ENCODE results near the gene ZNF610. TPM values are rescaled to one million over a fixed set of nuclear protein-coding genes. Genes with fewer than 3 reads are reported as not detected.
A peak's percentile ranks its signal among the peaks of the same experiment; 100 is the strongest.

Gene ZNF610
- total RNA-seq, 1 donor from 2014 or later, result 0.98 TPM

GRCh38 chr19:52391135-52391534 is 55.1 kb downstream of the ZNF610 start:
- intact Hi-C loops (cut with DNase I), result no loop called here
- TF ChIP-seq, protein P1, sequence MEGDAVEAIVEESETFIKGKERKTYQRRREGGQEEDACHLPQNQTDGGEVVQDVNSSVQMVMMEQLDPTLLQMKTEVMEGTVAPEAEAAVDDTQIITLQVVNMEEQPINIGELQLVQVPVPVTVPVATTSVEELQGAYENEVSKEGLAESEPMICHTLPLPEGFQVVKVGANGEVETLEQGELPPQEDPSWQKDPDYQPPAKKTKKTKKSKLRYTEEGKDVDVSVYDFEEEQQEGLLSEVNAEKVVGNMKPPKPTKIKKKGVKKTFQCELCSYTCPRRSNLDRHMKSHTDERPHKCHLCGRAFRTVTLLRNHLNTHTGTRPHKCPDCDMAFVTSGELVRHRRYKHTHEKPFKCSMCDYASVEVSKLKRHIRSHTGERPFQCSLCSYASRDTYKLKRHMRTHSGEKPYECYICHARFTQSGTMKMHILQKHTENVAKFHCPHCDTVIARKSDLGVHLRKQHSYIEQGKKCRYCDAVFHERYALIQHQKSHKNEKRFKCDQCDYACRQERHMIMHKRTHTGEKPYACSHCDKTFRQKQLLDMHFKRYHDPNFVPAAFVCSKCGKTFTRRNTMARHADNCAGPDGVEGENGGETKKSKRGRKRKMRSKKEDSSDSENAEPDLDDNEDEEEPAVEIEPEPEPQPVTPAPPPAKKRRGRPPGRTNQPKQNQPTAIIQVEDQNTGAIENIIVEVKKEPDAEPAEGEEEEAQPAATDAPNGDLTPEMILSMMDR (IDR thresholded peaks at IDR 0.05), result no peak
- TF ChIP-seq POLR2A (IDR thresholded peaks at IDR 0.05), result no peak
- TF ChIP-seq POLR2AphosphoS5 (IDR thresholded peaks at IDR 0.05; ENCODE audit: insufficient read depth in 1 of 2, low read depth in 1 of 2), result no peak
- peaks cover 19% of the 10 kb centered on the region for H3K9me3 ChIP-seq
- peaks cover 0 to 31% of the 10 kb centered on the region in 2 donors for H3K36me3 ChIP-seq
- H3K27ac ChIP-seq, result no peak overlapping the region
- H3K4me1 ChIP-seq, result no peaks in the 10 kb centered on the region
- no peak overlapping the region for H3K4me3 ChIP-seq
- no peaks in the 10 kb centered on the region for H3K27me3 ChIP-seq
- DNase-seq (ENCODE audit: extremely low spot score in 2 of 2), result no peak

DNA sequence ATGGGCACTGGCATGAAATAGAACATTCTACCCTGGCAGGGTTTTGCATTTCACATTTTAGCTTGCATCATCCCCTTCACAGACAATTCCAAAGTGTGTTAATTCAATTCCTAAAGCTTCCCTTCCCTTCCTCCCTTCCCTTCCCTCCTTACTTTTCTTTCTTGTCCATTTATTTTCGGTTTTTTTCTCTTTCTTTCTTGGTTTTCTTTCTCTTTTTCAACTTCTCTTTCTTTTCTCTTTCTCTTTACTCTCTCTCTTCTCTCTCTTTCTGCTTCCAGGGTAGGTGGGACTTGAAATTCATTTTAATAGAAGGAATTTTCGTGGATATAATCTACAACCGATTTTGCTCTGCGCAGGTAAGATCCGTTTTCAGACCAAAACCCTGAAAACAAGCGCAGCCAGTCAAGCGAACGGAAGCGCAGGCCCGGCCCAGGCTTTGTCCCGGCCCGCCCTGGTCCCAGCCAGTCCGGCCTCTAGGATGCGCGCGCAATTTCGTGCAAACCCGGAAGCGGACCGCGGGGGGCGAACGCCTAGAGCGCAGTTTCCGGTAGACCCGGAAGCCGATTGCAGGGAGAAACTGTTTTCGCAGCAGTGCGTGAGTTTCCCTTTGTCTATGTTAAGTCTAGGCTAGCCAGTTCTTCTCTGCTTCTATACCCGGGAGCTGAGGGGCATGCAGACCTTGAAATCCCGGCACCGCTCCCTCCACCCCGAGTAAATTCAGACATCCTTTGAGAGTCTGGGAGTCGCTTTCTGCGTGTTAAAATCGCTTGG is 61.5 kb downstream of the ZNF610 start, which contains the start of gene ZNF528:
Gene ZNF528 (plus strand): TSS at position 540 of the 771 bp plus-strand sequence. CDS start 4,165 bp downstream, outside the sequence.
- H3K4me1 ChIP-seq, result peaks cover 19% of the 10 kb centered on the region
- peak in 1 of 2 donors; percentile 92 for DNase-seq (ENCODE audit: extremely low spot score in 2 of 2)
- H3K4me3 ChIP-seq, result peak within 1 kb of the TSS; percentile 72 to 84
- peak; percentile 76 to 88 for TF ChIP-seq POLR2AphosphoS5 (IDR thresholded peaks at IDR 0.05; ENCODE audit: insufficient read depth in 1 of 2, low read depth in 1 of 2)
- TF ChIP-seq, protein P1 (IDR thresholded peaks at IDR 0.05), result no peak
- TF ChIP-seq POLR2A (IDR thresholded peaks at IDR 0.05), result peak in 1 of 2 donors; percentile 21
- H3K27ac ChIP-seq, result no peak within 1 kb of the TSS
- intact Hi-C loops (cut with DNase I), result no loop called here
- H3K9me3 ChIP-seq, result peaks cover 2% of the 10 kb centered on the region
- H3K36me3 ChIP-seq, result peaks cover 0 to 55% of the 10 kb centered on the region in 2 donors
- H3K27me3 ChIP-seq, result no peaks in the 10 kb centered on the region

DNA sequence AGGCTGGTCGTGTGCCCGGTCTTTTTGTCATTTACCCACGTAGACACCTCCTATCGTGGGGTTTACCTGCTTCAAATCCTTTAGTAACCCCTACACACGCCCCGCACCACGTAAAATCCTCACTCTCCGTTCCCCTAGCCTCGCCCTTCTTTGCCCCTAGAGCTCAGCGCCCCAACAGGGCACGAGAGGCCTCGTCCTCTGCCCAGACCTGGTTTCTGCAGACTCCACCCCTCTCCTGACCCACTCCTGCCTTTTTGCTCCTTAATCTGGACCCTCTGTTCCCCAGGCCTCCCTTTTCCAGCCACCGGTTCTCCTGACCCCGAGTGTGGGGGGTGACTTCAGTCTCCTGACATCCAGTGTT is 62.0 kb downstream of the ZNF610 start:
- TF ChIP-seq POLR2A (IDR thresholded peaks at IDR 0.05) (no peak), POLR2AphosphoS5 (IDR thresholded peaks at IDR 0.05; ENCODE audit: insufficient read depth in 1 of 2, low read depth in 1 of 2) (no peak)
- TF ChIP-seq, protein P1 (IDR thresholded peaks at IDR 0.05), result no peak
- Histone ChIP-seq H3K9me3 (peaks cover 2% of the 10 kb centered on the region), H3K27me3 (no peaks in the 10 kb centered on the region), H3K36me3 (peaks cover 0 to 61% of the 10 kb centered on the region in 2 donors), H3K27ac (no peak overlapping the region), H3K4me1 (peaks cover 19% of the 10 kb centered on the region), H3K4me3 (peak overlapping the region; percentile 72 to 84)
- DNase-seq (ENCODE audit: extremely low spot score in 2 of 2), result no peak
- intact Hi-C loops (cut with DNase I), result no loop called here

GRCh38 chr19:52410276-52410675 is 74.2 kb downstream of the ZNF610 start:
- Histone ChIP-seq H3K36me3 (peaks cover 7 to 90% of the 10 kb centered on the region in 2 donors), H3K27me3 (no peaks in the 10 kb centered on the region), H3K9me3 (peaks cover 59% of the 10 kb centered on the region), H3K27ac (no peak overlapping the region), H3K4me1 (no peaks in the 10 kb centered on the region), H3K4me3 (no peak overlapping the region)
- TF ChIP-seq, protein P1 (IDR thresholded peaks at IDR 0.05), result no peak
- no peak for TF ChIP-seq POLR2A (IDR thresholded peaks at IDR 0.05)
- no peak for TF ChIP-seq POLR2AphosphoS5 (IDR thresholded peaks at IDR 0.05; ENCODE audit: insufficient read depth in 1 of 2, low read depth in 1 of 2)
- DNase-seq (ENCODE audit: extremely low spot score in 2 of 2), result no peak
- intact Hi-C loops (cut with DNase I), result no loop called here

GRCh38 chr19:52415711-52416110 is 79.7 kb downstream of the ZNF610 start:
- H3K9me3 ChIP-seq, result peaks cover 59% of the 10 kb centered on the region
- no peak overlapping the region for H3K27ac ChIP-seq

More at GRCh38 chr19:52415711-52416110, 79.7 kb downstream of the ZNF610 start:
- no peak overlapping the region for H3K4me3 ChIP-seq
- H3K4me1 ChIP-seq, result no peaks in the 10 kb centered on the region
- intact Hi-C loops (cut with DNase I), result no loop called here
- DNase-seq (ENCODE audit: extremely low spot score in 2 of 2), result no peak
- TF ChIP-seq POLR2A (IDR thresholded peaks at IDR 0.05) (no peak), POLR2AphosphoS5 (IDR thresholded peaks at IDR 0.05; ENCODE audit: insufficient read depth in 1 of 2, low read depth in 1 of 2) (no peak)
- TF ChIP-seq, protein P1 (IDR thresholded peaks at IDR 0.05), result no peak
- no peaks in the 10 kb centered on the region for H3K27me3 ChIP-seq
- peaks cover 0 to 36% of the 10 kb centered on the region in 2 donors for H3K36me3 ChIP-seq
